Nephron (organoid): Measurements from ENCODE around the gene CWC27.

Experiments
- H3K27ac Mint-ChIP-seq, 3 experiments: 2 replicates each; pipeline ENCODE4 v1.8.0; 2020; ENCODE audit warnings: mixed read lengths in 3 of 3, mild to moderate bottlenecking in 2 of 3, moderate library complexity in 1 of 3
- H3K27me3 Mint-ChIP-seq: 2 replicates; pipeline ENCODE4 v1.8.0; 2021; ENCODE audit warnings: low read depth, mild to moderate bottlenecking, moderate library complexity, mixed read lengths
- H3K36me3 Mint-ChIP-seq: 2 replicates; pipeline ENCODE4 v1.8.0; 2020; ENCODE audit warnings: low read depth, mixed read lengths
- H3K4me1 Mint-ChIP-seq: 2 replicates; pipeline ENCODE4 v1.8.0; 2020; ENCODE audit warnings: mixed read lengths
- H3K4me3 Mint-ChIP-seq, 3 experiments: 2 replicates each; pipeline ENCODE4 v1.8.0; 2020; ENCODE audit warnings: mild to moderate bottlenecking in 3 of 3, mixed read lengths in 3 of 3, moderate library complexity in 2 of 3
- H3K9me3 Mint-ChIP-seq: 2 replicates; pipeline ENCODE4 v1.8.0; 2020; ENCODE audit warnings: mixed read lengths
- CTCF ChIP-seq, 3 experiments: fragments of 200-600 bp; sonication (generic); IDR thresholded peaks; one replicate each; pipeline ENCODE4 v1.5.0; 2021; ENCODE audit warnings: antibody characterized with exemption in 3 of 3; ENCODE audit not compliant: unreplicated experiment in 3 of 3

The CWC27 gene

GRCh38 chr5:65062469-65063083 lies 293.8 kb downstream of the CWC27 start:
- no peak overlapping the region for H3K27ac Mint-ChIP-seq
- H3K4me3 Mint-ChIP-seq: no peak overlapping the region
- no peak for TF ChIP-seq CTCF (IDR thresholded peaks at IDR 0.05; ENCODE audit: unreplicated experiment in 3 of 3)
- H3K4me1 Mint-ChIP-seq: peaks cover 14% of the 10 kb centered on the region
- H3K9me3 Mint-ChIP-seq: peaks cover 2% of the 10 kb centered on the region
- H3K36me3 Mint-ChIP-seq: no peaks in the 10 kb centered on the region
- H3K27me3 Mint-ChIP-seq: no peaks in the 10 kb centered on the region

- H3K27me3 Mint-ChIP-seq: no peaks in the 10 kb centered on the region
- no peak overlapping the region for H3K4me3 Mint-ChIP-seq
- no peaks in the 10 kb centered on the region for H3K9me3 Mint-ChIP-seq
- peaks cover 24% of the 10 kb centered on the region for H3K4me1 Mint-ChIP-seq
- no peaks in the 10 kb centered on the region for H3K36me3 Mint-ChIP-seq
- TF ChIP-seq CTCF (IDR thresholded peaks at IDR 0.05; ENCODE audit: unreplicated experiment in 3 of 3): no peak
- H3K27ac Mint-ChIP-seq: peak overlapping the region in 1 of 3 experiments; percentile 1
Observed at GRCh38 chr5:65065001-65065511, 296.3 kb downstream of the CWC27 start.

GRCh38 chr5:65066387-65067146 lies 297.8 kb downstream of the CWC27 start:
- peaks cover 29% of the 10 kb centered on the region for H3K4me1 Mint-ChIP-seq
- peak overlapping the region; percentile 55 to 73 (median 71) for H3K27ac Mint-ChIP-seq
- no peaks in the 10 kb centered on the region for H3K9me3 Mint-ChIP-seq
- H3K27me3 Mint-ChIP-seq: no peaks in the 10 kb centered on the region
- no peak overlapping the region for H3K4me3 Mint-ChIP-seq
- TF ChIP-seq CTCF (IDR thresholded peaks at IDR 0.05; ENCODE audit: unreplicated experiment in 3 of 3): no peak
- H3K36me3 Mint-ChIP-seq: no peaks in the 10 kb centered on the region

GRCh38 chr5:65067147-65067506 lies 298.4 kb downstream of the CWC27 start:
- Mint-ChIP-seq H3K9me3 (no peaks in the 10 kb centered on the region), H3K36me3 (no peaks in the 10 kb centered on the region), H3K4me1 (peaks cover 33% of the 10 kb centered on the region), H3K4me3 (no peak overlapping the region), H3K27me3 (no peaks in the 10 kb centered on the region), H3K27ac (peak overlapping the region; percentile 55 to 73 (median 71))
- no peak for TF ChIP-seq CTCF (IDR thresholded peaks at IDR 0.05; ENCODE audit: unreplicated experiment in 3 of 3)
